Activated CD8-positive, alpha-beta memory T cell treated with anti-CD3 and anti-CD28 coated beads for 4 hours (primary cell): Measurements from ENCODE around the gene DGKB.

Experiments used
- DNase-seq, 2 donors: peaks; one replicate each; pipeline ENCODE4 v3.0.0-alpha.2; 2020; ENCODE audit warnings: low read depth in 2 of 2

Gene DGKB

GRCh38 chr7:14124716-14125115, 777.8 kb downstream of the DGKB start:
- no peak for DNase-seq

GRCh38 chr7:14123923-14124322, 778.6 kb downstream of the DGKB start:
- no peak for DNase-seq

- DNase-seq: no peak
Observed at GRCh38 chr7:14115701-14116100, 786.9 kb downstream of the DGKB start.

- DNase-seq: no peak
Observed at GRCh38 chr7:14104861-14105260, 797.7 kb downstream of the DGKB start.

GRCh38 chr7:14096159-14096558, 806.4 kb downstream of the DGKB start:
- no peak for DNase-seq

GRCh38 chr7:14095233-14095950, 807.2 kb downstream of the DGKB start:
- no peak for DNase-seq
